Measurements from ENCODE around the gene NRXN3. TPM values are rescaled to one million over a fixed set of nuclear protein-coding genes. Genes with fewer than 3 reads are reported as not detected.

Gene NRXN3
- total RNA-seq, 1 donor from 2014 or later: 1.6 TPM

DNA sequence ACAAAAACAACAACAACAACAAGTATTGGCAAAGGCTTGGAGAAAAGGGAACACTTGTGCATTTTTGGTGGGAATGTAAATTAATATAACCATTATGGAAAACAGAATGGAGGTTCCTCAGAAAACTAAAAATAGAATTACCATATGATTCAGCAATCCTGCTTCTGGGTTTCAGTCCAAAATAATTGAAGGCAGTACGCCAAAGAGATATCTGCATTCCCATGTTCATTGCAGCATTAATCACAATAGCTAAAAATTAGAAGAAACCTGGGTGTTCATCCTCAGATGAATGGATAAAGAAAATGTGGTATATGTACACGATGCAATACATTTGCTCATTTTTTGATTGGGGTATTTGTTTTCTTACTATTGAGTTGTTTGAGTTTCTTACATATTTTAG, 813.0 kb downstream of the NRXN3 start:
- DNase-seq (ENCODE audit: low read depth): no peak
- TF ChIP-seq, protein P1, sequence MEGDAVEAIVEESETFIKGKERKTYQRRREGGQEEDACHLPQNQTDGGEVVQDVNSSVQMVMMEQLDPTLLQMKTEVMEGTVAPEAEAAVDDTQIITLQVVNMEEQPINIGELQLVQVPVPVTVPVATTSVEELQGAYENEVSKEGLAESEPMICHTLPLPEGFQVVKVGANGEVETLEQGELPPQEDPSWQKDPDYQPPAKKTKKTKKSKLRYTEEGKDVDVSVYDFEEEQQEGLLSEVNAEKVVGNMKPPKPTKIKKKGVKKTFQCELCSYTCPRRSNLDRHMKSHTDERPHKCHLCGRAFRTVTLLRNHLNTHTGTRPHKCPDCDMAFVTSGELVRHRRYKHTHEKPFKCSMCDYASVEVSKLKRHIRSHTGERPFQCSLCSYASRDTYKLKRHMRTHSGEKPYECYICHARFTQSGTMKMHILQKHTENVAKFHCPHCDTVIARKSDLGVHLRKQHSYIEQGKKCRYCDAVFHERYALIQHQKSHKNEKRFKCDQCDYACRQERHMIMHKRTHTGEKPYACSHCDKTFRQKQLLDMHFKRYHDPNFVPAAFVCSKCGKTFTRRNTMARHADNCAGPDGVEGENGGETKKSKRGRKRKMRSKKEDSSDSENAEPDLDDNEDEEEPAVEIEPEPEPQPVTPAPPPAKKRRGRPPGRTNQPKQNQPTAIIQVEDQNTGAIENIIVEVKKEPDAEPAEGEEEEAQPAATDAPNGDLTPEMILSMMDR (IDR thresholded peaks at IDR 0.05; ENCODE audit: insufficient read depth, low read length, poor library complexity, severe bottlenecking): no peak

DNA sequence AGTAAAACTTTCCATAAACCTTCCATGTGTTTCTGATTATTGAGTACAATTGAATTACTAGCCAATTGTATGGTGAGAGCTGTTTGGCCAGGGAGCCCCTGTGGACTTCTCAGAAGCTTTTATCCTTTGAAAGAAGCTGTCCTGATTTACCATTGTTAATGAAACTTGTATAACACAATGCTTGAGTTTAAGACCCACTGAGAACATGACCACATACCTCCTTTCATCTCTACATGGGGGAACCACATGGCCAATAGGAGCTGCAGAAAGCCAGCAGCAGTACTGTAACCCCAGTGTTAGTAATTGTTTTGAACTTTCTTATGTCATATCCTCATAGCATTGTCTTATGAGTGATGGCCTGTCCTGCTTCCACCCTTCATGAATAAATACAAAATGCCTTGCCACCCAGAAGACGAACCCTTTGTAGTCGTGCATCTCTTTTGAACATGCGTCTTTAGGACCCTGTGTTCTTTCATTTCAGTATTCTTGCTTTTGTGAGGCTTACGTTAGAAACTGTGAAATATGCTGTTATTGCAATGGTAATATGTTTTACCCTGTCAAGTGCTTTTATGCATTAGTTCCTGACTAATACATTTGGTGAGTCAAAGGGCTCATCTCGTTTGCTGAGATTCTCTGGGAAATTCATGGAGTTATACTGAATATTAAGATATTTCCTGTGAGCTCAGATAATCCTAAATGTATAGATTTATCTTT, 815.7 kb downstream of the NRXN3 start:
- no peaks in the 10 kb centered on the region for H3K36me3 ChIP-seq (ENCODE audit: control insufficient read depth, insufficient read depth, low read length)
- TF ChIP-seq, protein P1 (IDR thresholded peaks at IDR 0.05; ENCODE audit: insufficient read depth, low read length, poor library complexity, severe bottlenecking): no peak
- no peak overlapping the region for H3K4me3 ChIP-seq (ENCODE audit: low read depth, low read length)
- no peaks in the 10 kb centered on the region for H3K27me3 ChIP-seq (ENCODE audit: control insufficient read depth, insufficient read depth, low read length)
- peak; percentile 12 for DNase-seq (ENCODE audit: low read depth)

More for the DNA sequence above, 813.0 kb downstream of the NRXN3 start:
- Histone ChIP-seq H3K4me3 (ENCODE audit: low read depth, low read length) (no peak overlapping the region), H3K27me3 (ENCODE audit: control insufficient read depth, insufficient read depth, low read length) (no peaks in the 10 kb centered on the region), H3K36me3 (ENCODE audit: control insufficient read depth, insufficient read depth, low read length) (no peaks in the 10 kb centered on the region)

DNA sequence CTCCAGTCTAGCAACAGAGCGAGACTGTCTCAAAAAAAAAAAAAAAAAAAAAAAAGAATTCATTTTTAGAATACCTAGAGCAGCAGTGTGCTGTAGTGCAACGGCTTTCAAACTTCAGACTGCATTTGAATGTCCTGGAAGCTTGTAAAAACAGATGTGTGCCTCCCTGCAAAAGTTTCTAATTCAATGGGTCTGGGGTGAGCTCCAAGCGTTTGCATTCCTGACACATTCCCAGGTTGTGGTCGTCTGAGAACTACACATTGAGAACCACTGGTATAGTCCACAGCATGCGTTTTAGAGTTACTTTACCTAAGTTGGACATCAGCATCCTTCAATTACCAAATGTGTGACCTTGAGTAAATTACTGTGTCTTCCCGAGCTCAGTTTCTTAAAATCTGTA, 816.8 kb downstream of the NRXN3 start:
- H3K4me3 ChIP-seq (ENCODE audit: low read depth, low read length): no peak overlapping the region
- DNase-seq (ENCODE audit: low read depth): no peak
- no peaks in the 10 kb centered on the region for H3K27me3 ChIP-seq (ENCODE audit: control insufficient read depth, insufficient read depth, low read length)
- no peaks in the 10 kb centered on the region for H3K36me3 ChIP-seq (ENCODE audit: control insufficient read depth, insufficient read depth, low read length)
- TF ChIP-seq, protein P1 (IDR thresholded peaks at IDR 0.05; ENCODE audit: insufficient read depth, low read length, poor library complexity, severe bottlenecking): no peak

DNA sequence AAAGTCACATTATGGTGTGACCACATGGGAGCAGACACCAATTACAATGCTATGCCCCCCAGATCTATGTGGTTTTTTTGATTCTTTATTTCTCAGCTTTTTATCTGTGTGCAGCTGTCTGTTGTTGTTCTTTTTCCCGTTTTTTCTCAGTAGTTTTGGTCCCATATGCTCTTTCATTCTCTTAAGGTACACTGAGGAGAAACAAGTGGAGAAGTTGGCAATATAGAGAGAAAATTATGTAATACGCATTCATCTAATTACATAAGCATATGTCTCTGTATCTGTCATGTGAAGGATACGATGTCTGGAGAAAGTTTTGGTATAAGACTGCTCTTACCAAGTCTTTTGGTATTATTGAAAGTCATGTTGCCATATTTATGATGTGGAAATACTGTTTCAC, 819.0 kb downstream of the NRXN3 start:
- no peak overlapping the region for H3K4me3 ChIP-seq (ENCODE audit: low read depth, low read length)
- TF ChIP-seq, protein P1 (IDR thresholded peaks at IDR 0.05; ENCODE audit: insufficient read depth, low read length, poor library complexity, severe bottlenecking): no peak
- H3K27me3 ChIP-seq (ENCODE audit: control insufficient read depth, insufficient read depth, low read length): no peaks in the 10 kb centered on the region
- H3K36me3 ChIP-seq (ENCODE audit: control insufficient read depth, insufficient read depth, low read length): no peaks in the 10 kb centered on the region
- no peak for DNase-seq (ENCODE audit: low read depth)

DNA sequence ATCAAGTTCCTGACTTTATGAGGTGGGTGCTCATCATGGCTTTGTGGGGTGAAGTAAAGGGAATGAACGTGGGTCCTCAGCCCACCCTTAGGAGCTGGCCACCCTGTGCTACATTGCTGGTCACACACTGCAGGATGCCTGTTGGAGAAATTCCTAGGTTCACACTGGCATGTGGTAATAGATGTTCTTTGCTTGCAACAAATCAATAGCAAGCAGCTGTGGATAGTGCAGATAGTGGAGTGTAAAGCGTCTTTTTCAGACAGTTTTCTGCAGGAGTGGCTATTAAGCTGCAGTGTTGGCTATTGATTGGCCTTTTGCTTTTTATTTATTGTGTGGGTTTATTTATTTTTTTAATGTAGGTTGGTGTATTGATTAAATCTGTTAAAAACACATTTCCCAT, 822.7 kb downstream of the NRXN3 start:
- Histone ChIP-seq H3K4me3 (ENCODE audit: low read depth, low read length) (no peak overlapping the region), H3K36me3 (ENCODE audit: control insufficient read depth, insufficient read depth, low read length) (no peaks in the 10 kb centered on the region), H3K27me3 (ENCODE audit: control insufficient read depth, insufficient read depth, low read length) (no peaks in the 10 kb centered on the region)
- no peak for DNase-seq (ENCODE audit: low read depth)
- TF ChIP-seq, protein P1 (IDR thresholded peaks at IDR 0.05; ENCODE audit: insufficient read depth, low read length, poor library complexity, severe bottlenecking): no peak

DNA sequence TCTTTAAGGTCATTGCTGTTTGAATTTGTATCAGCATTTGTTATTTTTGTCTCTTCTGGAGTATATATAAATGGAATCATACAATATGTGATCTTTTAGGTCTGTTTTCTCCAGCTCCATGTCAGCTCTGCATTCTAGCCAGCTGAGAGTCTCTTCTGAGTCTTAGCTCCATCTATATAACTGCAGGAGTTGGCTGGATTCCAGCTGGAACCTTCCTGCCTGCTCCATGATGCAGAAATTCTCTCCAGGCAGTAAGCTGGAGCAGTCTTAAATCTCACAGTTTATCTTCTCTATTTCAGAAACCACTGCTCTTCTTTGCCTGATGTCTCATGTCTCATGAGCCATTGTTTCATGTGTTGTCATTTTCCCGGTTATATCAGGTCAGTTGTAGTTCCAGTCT, 827.6 kb downstream of the NRXN3 start:
- TF ChIP-seq, protein P1 (IDR thresholded peaks at IDR 0.05; ENCODE audit: insufficient read depth, low read length, poor library complexity, severe bottlenecking): no peak
- no peak for DNase-seq (ENCODE audit: low read depth)
- Histone ChIP-seq H3K36me3 (ENCODE audit: control insufficient read depth, insufficient read depth, low read length) (no peaks in the 10 kb centered on the region), H3K27me3 (ENCODE audit: control insufficient read depth, insufficient read depth, low read length) (no peaks in the 10 kb centered on the region), H3K4me3 (ENCODE audit: low read depth, low read length) (no peak overlapping the region)
